Measurements from ENCODE around the gene GSS. TPM values are rescaled to one million over a fixed set of nuclear protein-coding genes. Genes with fewer than 3 reads are reported as not detected.

The GSS gene
- total RNA-seq, 1 donor from 2014 or later: 72.5 TPM

DNA sequence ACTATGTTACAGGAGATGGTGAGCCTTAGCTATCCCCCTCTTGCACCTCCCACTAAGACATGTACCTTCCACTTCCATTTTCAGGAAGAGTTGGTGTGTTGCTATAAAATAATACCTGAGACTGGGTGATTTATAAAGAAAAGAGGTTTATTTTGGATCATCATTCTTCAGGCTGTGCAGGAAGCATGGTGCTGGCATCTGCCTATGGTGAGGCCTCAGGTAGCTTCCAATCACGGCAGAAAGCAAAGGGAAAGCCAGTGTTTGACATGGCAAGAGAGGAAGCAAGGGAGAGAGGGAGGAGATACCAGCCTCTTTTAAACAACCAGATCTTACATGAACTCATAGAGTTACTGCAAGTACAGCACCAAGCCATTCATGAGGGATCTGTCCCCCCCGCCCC, 32.2 kb downstream of the GSS start:
- TF ChIP-seq, protein P1, sequence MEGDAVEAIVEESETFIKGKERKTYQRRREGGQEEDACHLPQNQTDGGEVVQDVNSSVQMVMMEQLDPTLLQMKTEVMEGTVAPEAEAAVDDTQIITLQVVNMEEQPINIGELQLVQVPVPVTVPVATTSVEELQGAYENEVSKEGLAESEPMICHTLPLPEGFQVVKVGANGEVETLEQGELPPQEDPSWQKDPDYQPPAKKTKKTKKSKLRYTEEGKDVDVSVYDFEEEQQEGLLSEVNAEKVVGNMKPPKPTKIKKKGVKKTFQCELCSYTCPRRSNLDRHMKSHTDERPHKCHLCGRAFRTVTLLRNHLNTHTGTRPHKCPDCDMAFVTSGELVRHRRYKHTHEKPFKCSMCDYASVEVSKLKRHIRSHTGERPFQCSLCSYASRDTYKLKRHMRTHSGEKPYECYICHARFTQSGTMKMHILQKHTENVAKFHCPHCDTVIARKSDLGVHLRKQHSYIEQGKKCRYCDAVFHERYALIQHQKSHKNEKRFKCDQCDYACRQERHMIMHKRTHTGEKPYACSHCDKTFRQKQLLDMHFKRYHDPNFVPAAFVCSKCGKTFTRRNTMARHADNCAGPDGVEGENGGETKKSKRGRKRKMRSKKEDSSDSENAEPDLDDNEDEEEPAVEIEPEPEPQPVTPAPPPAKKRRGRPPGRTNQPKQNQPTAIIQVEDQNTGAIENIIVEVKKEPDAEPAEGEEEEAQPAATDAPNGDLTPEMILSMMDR (IDR thresholded peaks at IDR 0.05; ENCODE audit: unreplicated experiment): no peak
- DNase-seq (ENCODE audit: low spot score, unreplicated experiment): no peak
- Mint-ChIP-seq H3K36me3 (ENCODE audit: insufficient read depth) (peaks cover 11% of the 10 kb centered on the region), H3K4me1 (ENCODE audit: low read depth) (no peaks in the 10 kb centered on the region), H3K27me3 (no peaks in the 10 kb centered on the region), H3K9me3 (ENCODE audit: low read depth) (no peaks in the 10 kb centered on the region), H3K27ac (no peak overlapping the region), H3K4me3 (ENCODE audit: low read depth) (no peak overlapping the region)

DNA sequence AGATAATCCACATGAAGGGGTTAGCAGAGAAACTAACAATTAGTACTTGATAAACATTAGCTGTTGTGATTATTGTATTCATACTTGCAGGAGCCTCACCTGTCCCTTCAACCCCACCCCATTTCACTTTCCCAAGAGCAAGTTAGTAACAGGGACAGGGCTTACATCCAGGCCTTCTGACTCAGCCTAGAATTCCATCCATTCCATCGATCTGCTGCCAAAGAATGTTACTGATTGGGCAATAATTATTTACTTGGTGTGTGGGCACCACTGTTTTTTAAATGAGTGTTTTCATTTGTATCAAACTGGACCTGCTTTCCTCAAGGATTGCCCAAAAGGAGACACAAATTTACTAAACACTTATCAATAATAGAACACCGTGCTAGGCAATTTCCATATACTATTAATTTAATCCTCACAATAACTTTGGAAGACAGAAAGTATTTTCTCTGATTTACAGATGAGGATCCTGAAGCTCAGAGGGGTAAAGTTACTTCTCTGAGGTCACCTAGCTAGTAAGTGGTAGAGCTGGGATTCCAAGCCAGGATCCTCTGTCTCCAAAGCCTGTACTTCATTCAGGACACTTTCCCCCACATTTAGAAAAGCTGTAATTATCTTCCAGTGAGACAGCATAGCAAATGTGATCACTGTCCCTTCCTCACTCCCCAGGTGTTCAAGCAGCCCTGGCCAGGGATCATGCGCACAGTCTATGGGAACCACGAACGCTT, 32.8 kb downstream of the GSS start:
- no peaks in the 10 kb centered on the region for H3K27me3 Mint-ChIP-seq
- TF ChIP-seq, protein P1 (IDR thresholded peaks at IDR 0.05; ENCODE audit: unreplicated experiment): no peak
- DNase-seq (ENCODE audit: low spot score, unreplicated experiment): no peak
- no peaks in the 10 kb centered on the region for H3K9me3 Mint-ChIP-seq (ENCODE audit: low read depth)
- H3K4me3 Mint-ChIP-seq (ENCODE audit: low read depth): no peak overlapping the region
- no peak overlapping the region for H3K27ac Mint-ChIP-seq
- H3K36me3 Mint-ChIP-seq (ENCODE audit: insufficient read depth): peaks cover 14% of the 10 kb centered on the region
- no peaks in the 10 kb centered on the region for H3K4me1 Mint-ChIP-seq (ENCODE audit: low read depth)

DNA sequence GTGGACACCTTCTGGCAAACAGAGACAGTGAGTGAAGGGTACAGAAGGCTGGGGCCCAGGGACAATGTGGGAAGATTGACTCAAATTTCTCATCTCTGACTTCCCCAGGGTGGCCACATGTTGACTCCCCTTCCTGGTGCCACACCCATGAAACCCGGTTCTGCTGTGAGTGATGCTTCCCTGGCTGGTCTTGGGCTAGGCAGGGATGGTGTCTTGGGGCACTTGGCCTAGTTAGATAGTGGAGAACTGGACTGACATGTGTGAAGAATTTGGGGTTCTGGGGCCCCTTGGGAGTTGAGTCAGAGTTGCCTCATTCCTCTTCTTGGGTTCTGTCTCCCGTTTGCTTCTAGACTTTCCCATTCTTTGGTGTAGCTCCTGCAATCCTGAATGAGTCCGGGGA, 34.2 kb downstream of the GSS start:
- DNase-seq (ENCODE audit: low spot score, unreplicated experiment): no peak
- H3K9me3 Mint-ChIP-seq (ENCODE audit: low read depth): no peaks in the 10 kb centered on the region
- H3K4me3 Mint-ChIP-seq (ENCODE audit: low read depth): no peak overlapping the region
- peaks cover 12% of the 10 kb centered on the region for H3K36me3 Mint-ChIP-seq (ENCODE audit: insufficient read depth)
- H3K27me3 Mint-ChIP-seq: no peaks in the 10 kb centered on the region
- H3K27ac Mint-ChIP-seq: no peak overlapping the region
- TF ChIP-seq, protein P1 (IDR thresholded peaks at IDR 0.05; ENCODE audit: unreplicated experiment): no peak
- peaks cover 6% of the 10 kb centered on the region for H3K4me1 Mint-ChIP-seq (ENCODE audit: low read depth)

DNA sequence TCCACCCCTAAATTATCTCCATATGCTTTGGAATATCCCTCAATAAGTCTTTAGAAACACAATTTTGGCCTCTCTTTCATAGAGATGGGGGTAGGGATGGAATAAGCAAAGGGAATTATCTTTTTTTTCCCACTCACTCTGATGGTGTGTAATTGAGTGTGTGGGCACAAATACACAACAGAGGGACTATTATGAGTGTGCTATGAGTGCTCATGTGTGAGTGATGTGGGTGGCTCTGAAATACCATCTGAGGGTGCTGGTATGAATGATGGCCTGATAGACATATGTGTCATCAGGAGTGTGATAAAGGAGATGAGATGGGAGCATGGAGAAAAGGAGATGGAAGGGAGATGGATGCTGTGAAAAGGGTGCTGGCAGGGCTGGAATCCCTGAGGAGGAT, 35.6 kb downstream of the GSS start:
- H3K27ac Mint-ChIP-seq: no peak overlapping the region
- peaks cover 7% of the 10 kb centered on the region for H3K4me1 Mint-ChIP-seq (ENCODE audit: low read depth)
- no peaks in the 10 kb centered on the region for H3K9me3 Mint-ChIP-seq (ENCODE audit: low read depth)
- TF ChIP-seq, protein P1 (IDR thresholded peaks at IDR 0.05; ENCODE audit: unreplicated experiment): no peak
- no peak for DNase-seq (ENCODE audit: low spot score, unreplicated experiment)
- H3K36me3 Mint-ChIP-seq (ENCODE audit: insufficient read depth): peaks cover 9% of the 10 kb centered on the region
- H3K27me3 Mint-ChIP-seq: no peaks in the 10 kb centered on the region
- H3K4me3 Mint-ChIP-seq (ENCODE audit: low read depth): no peak overlapping the region

DNA sequence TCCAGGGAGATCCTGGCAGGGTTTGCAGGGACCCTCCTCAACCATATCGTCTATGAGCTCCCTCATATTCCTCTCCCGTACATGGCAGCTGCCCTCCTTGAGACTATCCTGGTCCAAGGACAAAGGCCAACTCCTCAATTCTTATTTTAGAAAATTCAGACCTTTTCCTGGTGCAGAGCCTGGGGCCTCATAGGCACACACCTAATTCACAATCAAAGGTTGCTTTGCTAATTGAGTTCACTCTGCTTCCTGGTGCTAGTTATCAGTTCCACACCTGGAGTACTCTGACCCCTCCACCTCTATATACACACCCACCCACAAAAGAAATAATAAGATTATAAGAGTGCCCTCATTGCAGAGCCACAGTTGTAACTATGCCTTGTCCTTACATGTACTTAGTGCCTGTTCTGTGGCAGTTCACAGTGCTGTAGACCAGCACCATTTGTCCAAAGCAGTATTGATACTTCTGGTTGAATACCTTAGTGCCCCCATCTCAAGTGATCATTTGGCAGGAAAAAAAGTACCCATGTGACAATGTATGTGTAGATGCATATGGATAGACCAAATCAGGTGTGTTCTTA, 38.7 kb downstream of the GSS start:
- Mint-ChIP-seq H3K27ac (no peak overlapping the region), H3K4me1 (ENCODE audit: low read depth) (peaks cover 7% of the 10 kb centered on the region)
- TF ChIP-seq, protein P1 (IDR thresholded peaks at IDR 0.05; ENCODE audit: unreplicated experiment): no peak

More for the DNA sequence above, 38.7 kb downstream of the GSS start:
- Mint-ChIP-seq H3K9me3 (ENCODE audit: low read depth) (no peaks in the 10 kb centered on the region), H3K4me3 (ENCODE audit: low read depth) (no peak overlapping the region), H3K36me3 (ENCODE audit: insufficient read depth) (peaks cover 12% of the 10 kb centered on the region), H3K27me3 (no peaks in the 10 kb centered on the region)
- DNase-seq (ENCODE audit: low spot score, unreplicated experiment): no peak

Measured in progenitor cell of endocrine pancreas (in vitro differentiated cells).